Measurements from ENCODE around the gene RAB11FIP4. TPM values are rescaled to one million over a fixed set of nuclear protein-coding genes. Genes with fewer than 3 reads are reported as not detected.

The RAB11FIP4 gene
- total RNA-seq, 1 experiment from 2014 or later: 34.1 TPM

DNA sequence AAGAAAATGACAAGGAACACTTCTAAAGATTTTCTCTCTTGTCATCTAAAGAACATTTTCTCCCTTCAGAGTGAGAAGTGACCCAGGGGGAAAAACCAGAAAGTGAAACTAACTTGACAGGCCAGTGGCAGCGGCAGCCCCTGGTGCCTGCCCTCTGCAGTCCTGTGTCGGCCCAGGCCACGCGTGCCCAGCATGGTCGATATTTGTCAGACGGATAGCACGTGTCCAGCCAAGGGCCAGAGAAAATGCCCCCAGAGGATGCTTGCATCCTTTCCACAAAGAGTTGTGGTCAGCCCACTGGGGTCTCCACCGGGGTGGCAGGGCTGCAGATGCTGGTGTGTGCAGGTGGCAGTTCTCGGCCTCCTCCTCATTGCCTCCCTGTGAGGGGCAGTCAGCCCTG, 176.6 kb downstream of the RAB11FIP4 start:
- in situ Hi-C loops (cut with HindIII; ENCODE audit: low sequenced_read_pairs): no loop called here
- DNase-seq (ENCODE audit: low spot score): no peak

DNA sequence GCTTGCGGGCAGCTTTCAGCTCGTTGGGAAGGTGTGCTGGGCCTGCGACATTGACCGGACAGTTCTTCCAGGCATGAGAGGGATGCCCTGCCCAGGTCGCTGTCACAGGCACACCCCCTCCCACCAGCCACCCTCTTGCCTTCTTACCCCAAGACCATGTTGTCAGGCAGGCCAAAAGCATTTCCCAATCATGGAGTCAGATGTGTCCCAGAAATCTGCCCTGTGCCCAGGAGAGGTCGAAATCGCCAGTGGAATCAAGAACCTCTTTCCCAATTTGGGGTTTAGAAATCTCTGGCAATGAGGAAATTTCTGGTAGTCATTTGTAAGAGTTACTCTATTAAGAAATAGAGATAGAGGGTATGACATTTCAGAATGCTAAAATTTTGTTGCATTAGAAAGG, 177.1 kb downstream of the RAB11FIP4 start:
- DNase-seq (ENCODE audit: low spot score): no peak

DNA sequence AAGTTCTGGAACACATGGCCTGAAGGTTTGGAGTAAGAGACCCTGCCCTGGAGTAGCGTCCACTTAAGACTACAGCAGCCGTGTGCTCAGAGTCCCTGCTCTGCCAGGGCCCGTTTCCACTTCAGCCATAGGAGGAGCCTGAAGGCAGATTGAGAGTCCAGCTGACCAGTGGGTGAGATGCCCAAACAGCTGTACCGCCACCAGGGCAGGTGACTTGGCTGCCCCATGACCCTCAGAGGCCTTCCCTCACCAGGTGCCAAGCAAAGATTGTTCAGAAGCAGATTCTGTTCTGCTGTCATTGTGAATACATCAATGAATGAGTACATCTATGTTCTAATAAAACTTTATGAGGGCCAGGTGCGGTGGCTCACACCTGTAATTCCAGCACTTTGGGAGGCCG, 178.8 kb downstream of the RAB11FIP4 start:
- in situ Hi-C loops (cut with HindIII; ENCODE audit: low sequenced_read_pairs): no loop called here

More for the DNA sequence above, 177.1 kb downstream of the RAB11FIP4 start:
- in situ Hi-C loops (cut with HindIII; ENCODE audit: low sequenced_read_pairs): no loop called here

DNA sequence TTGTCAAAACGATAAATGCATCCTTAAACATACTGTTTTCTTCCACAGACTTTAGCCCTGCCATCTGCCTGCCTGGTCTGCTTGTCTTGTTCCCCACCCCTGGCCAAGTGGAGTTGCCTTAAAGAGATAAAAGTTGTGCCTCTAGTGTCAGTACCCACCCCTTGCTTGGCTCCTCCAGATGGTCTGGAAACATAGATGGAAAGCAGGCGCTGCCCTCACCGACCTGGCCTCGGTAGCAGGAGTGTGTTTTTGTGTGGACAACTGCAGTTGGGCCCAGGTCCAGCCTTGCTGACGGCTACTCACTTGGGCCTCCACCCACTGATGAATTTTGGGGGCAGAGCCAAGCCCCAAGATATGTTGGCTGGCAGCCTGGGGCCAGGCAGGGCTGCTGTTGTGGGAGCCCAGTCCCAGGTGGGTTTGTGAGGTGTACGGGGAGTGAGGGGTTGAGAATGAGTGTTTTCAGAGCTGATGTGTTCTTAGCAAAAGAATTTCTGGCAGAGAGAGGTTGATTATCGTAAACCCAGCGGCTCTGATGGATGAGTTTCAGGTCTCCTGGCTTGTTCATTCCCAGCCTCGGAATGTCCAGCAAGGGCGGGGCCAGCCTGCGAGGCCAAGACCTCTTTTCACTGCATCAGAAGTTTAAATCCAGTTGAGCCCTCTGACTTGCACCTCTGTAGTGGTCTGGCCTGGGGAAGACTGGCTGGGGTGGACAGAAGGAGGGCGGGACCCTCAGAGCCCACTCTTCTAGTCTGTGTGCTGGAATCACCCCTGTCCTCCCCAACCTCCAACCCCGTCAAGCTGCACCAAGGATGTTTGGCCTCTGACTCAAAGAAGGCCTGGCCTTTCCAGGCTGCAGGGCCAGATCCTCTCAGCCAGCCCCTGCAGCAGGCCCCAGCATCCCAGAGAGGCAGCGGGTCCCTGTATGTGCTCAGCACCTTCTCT, 179.7 kb downstream of the RAB11FIP4 start:
- peak; percentile 10 for DNase-seq (ENCODE audit: low spot score)
- in situ Hi-C loops (cut with HindIII; ENCODE audit: low sequenced_read_pairs): no loop called here

More for the DNA sequence above, 178.8 kb downstream of the RAB11FIP4 start:
- no peak for DNase-seq (ENCODE audit: low spot score)

DNA sequence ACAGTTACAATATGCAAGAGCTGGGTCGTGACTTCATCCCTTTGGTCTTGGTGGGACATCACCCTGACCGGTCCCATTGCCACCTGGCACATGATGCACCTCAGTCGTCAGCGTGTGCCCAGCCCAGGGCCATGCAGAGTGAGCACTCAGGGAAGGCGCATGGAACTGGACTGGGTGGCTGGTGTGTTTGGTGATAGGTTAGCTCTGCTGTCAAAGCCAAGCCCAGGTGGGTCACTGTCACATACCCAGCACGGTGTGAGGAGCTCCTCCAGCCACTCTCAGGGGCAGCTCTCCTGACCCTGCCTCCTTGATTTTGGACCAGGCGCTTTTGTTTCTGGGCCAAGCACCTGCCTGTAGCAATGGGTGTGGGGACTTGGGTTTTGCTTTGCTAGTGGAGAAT, 180.9 kb downstream of the RAB11FIP4 start:
- DNase-seq (ENCODE audit: low spot score): no peak
- in situ Hi-C loops (cut with HindIII; ENCODE audit: low sequenced_read_pairs): no loop called here

DNA sequence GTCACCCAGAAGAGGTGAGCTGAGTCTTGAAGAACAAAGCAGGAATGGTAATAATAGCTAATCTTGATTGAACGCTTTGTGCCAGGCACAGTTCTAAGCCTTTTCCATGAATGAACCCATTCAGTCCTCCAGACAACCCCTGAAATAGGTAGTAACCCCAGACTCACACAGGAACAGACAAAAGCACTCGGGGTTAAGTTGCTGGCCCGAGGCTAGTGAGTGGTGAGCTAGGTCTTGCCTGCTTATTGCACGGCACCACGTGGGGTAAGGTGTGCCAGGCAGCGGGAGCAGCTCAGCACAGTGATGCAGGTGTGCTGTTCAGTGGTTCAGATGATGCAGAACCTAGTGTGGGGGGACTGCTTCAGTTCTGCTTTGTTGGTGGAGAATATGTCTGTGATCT, 181.6 kb downstream of the RAB11FIP4 start:
- in situ Hi-C loops (cut with HindIII; ENCODE audit: low sequenced_read_pairs): no loop called here
- DNase-seq (ENCODE audit: low spot score): peak; percentile 19

DNA sequence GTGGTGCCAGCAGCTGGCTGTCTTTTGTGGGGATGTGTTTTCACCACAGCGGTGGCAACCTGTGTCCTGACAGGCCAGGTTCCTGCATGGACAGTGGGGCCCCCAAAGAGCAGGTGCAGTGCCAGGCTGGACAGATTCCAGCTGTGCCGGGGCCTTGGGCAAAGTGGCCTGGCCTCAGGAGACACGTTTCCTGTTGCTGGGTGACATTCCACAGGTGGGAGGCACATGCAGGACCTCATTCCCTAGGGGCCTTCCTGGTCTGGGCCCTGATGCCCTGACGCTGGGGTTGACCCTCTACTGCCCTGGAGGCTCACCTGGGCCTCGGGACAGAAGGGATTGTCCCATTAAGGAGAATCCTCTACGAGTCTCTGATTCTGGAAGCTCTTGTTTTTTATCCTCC, 182.4 kb downstream of the RAB11FIP4 start:
- no peak for DNase-seq (ENCODE audit: low spot score)
- in situ Hi-C loops (cut with HindIII; ENCODE audit: low sequenced_read_pairs): no loop called here

DNA sequence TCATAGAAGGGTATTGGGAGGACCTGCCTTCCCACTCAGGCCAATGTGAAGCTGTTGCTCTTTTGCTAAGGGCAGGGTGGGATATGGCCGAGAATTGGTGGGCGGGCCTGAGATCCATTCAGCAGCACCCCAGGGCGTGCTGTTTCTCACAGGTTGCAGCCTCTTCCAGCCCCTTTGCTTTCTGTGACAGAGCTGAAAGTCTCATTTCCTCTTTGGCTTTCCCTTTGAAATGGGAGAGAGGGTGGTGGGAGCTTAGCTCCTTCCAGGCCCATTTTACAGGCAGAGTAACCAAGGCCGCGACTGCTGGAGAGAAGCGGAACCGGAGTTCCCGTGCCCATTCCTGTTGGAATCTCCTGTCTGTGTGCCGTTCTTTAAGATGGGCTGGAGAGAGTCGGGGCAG, 183.0 kb downstream of the RAB11FIP4 start:
- DNase-seq (ENCODE audit: low spot score): no peak
- in situ Hi-C loops (cut with HindIII; ENCODE audit: low sequenced_read_pairs): no loop called here

DNA sequence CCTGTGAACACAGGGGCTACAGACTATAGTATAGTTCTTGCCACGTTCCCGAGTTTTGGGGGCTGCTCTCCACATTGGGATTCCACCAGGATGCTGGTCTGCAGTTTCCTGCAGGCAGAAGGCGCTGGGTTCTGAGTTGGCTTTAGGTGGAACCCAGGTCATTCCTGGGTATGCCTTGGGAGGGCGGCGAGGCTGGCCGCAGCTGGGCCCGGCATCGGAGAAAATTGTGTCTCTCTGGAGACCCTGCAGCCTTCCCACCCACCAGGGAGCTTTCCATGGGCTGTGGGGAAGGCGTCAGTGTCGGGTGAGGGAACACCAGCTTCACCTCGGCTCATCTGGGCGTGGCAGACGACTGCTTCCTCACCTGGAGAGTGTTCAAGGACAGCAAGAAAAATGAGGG, 183.6 kb downstream of the RAB11FIP4 start:
- DNase-seq (ENCODE audit: low spot score): no peak
- in situ Hi-C loops (cut with HindIII; ENCODE audit: low sequenced_read_pairs): no loop called here

DNA sequence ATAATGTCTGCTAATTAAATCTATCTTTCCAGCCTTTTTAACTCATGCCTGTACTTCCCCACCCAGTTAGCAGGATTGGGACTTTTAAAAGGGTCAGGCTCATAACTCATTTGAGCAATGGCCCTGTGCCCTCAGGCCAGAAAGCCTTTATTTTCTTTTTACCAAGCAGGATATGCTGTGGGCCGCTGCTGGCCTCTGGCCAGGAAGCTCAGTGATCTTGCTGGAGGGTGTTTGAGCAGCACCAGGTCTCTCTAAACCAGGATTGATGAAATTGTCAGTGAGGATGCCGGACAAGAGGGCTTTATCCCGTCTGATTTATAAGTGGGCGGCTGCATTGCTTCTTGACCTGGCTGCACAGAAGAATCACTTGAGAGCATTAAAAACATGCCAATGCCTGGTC, 187.8 kb downstream of the RAB11FIP4 start:
- peak; percentile 9 for DNase-seq (ENCODE audit: low spot score)
- in situ Hi-C loops (cut with HindIII; ENCODE audit: low sequenced_read_pairs): no loop called here

DNA sequence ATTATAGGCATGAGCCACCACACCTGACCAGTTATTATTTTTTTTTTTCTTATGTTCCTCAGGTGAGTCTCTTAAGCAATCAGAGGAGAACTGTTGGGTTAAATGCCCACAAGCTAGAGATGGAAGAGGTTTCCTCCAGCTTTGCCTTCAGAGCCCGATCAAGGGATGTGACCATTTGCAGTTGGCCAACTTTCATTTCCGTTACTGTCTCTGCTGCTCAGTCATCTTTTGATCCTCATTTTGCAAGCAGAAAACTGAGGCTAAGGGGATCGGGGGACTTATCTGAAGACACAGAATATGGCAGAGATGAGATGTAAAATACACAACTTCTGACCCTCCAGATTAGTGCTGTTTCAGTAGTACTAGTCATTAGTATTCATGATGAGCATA, 188.8 kb downstream of the RAB11FIP4 start:
- in situ Hi-C loops (cut with HindIII; ENCODE audit: low sequenced_read_pairs): no loop called here
- peak; percentile 3 for DNase-seq (ENCODE audit: low spot score)

DNA sequence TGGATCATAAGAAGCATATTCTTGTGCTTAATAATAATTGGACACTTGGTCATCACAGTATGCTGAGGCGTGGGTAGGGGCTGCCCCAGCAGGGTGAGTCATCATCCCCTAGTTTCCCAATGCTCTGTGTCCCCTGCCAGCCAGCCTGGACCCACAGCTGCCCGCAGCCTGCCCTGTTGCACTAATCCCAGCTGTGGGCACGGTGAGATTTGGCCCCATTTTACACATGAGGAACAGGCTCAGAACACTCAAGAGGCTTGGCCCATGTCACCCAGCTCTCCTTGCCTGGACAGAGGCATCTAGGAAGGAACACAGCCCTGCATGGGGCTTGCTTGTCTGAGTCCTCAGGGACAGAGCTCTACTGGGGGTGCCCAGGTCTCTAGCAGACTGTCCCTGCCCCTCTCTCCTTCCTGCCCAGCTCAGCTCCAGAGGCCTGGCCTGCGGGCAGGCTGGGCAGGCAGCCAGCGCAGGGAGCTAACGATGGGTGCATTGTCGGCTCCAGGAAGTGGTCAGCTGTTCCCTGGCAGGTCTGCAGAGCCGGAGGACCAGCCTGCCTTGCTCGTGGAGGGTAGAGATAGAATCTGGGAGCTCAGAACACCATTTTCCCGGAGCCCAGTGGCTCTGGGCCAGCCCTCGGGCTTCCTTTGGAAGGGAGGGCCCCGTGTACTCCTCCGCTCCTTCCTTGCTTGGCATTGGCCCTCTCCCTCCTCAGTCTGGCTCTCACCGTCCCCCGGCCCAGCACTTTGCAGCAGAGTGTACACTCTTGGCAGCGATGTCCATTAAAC, 189.4 kb downstream of the RAB11FIP4 start:
- in situ Hi-C loops (cut with HindIII; ENCODE audit: low sequenced_read_pairs): no loop called here
- peak; percentile 73 for DNase-seq (ENCODE audit: low spot score)

DNA sequence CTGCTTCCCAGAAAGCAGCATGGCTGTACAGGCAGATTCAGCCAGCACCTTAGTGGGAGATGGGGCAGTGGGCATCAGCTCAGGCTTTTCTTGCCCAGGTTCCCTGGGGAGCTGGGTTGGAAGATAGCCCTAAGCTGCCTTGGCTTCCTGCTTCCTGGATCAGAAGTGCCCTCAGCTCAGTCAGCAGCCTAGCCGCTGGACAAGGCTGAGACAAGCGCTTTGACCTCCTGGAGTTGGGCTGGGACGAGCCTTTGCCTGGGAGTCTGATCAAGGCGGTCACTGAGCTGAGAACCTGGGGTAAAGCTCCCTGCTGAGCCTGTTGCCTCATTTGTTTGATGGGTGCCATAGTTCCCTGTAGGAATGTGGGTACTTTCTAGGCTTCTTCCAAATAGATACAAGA, 190.0 kb downstream of the RAB11FIP4 start:
- no peak for DNase-seq (ENCODE audit: low spot score)
- in situ Hi-C loops (cut with HindIII; ENCODE audit: low sequenced_read_pairs): no loop called here

DNA sequence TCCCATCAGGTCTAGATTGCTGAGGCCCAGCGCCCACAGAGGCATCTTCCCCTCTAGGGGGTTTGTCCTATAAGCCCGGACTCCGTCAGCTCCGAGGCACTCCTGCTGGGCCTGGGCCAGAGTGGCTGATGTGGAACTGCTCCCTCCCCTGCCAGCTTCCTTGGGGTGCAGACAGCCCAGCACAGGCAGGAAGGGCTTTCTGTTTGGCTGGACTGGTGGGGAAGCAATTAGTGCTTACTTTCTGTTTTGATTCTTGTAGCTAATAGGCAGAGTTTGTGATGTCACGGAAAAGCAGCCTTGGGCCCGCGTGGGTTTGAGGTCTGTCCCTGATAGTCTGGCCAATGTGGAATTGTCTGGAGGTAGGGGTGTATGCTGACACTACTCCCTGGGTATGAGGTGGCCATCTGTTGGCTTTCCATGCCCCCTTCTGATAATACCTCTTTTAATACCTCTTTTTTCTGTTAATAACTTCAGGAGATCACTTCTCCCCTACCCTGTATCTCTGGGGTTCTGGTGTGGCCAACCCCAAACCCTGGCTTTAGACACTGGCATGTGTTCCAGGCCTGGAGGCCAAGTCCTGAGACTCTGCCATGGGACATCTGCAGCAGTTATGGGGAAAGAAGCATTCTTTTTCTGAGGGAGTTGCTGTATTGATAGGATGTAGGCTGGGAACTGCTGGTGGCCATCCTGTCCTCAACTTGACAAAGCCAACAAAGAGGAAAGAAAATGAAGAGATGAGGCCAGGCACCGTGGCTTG, 190.9 kb downstream of the RAB11FIP4 start:
- DNase-seq (ENCODE audit: low spot score): peak; percentile 5
- in situ Hi-C loops (cut with HindIII; ENCODE audit: low sequenced_read_pairs): no loop called here

DNA sequence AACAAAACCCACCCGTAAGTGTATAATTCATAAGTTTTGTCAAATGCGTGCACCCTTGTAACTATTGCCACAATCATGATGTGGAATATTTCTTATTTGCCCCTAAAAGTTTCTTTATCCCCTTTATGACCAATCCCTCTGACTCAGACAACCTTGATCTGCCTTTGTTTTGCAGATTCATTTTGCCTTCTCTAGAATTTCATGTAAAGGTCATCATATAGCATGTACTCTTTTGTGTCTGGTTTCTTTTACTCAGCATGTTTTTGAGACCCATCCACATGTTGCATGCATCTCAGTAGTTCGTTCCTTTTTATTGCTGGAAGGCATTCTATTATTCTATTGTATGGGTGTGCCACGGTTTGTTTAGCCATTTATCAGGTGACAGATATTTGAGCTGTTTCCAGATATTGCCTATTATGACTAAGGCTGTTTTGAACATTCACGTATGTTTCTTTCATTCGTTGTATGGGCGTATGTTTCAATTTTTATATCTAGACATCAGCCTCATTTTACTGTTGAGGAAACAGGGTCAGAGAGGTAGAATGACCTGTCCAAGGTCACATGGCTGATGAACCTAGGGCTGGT, 192.4 kb downstream of the RAB11FIP4 start:
- no peak for DNase-seq (ENCODE audit: low spot score)
- in situ Hi-C loops (cut with HindIII; ENCODE audit: low sequenced_read_pairs): no loop called here

DNA sequence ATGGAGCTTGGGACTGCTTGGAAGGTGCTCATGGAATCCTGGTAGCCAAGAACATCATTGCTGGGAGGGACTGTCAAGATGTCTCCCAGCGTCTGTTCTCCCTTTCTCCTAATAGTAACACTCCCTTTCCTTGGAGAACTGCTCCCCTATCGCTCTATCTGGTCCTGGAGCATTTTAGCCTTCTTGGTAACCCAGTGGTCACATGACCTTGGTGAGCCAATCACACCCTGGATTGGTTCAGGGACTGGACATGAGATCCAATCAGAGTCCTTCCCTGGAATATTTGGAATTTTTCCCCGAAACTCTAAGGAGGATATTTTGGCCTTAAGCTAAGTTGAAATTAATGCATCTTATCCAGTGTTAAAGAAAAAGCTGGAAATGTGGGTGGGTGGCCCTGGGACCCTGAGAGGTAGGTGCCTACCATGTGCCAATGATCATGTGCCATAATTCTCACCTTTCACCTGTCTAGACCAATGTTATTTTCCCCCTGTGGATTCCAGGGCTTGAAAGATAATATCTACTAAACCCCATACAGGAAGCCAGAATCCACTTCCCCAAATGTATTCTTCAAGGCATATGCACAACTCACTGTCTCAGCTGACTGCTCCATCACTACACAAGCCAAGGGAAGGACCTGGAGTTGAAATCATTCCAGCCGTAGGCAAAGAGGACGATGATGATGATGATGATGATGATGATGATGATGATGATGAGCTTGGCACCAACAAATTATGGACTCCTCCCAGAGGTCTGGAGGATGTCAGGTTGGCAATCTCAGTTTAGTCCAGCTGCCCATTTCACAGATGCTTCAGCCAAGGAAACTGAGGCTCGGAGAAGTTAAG, 193.2 kb downstream of the RAB11FIP4 start:
- in situ Hi-C loops (cut with HindIII; ENCODE audit: low sequenced_read_pairs): no loop called here
- no peak for DNase-seq (ENCODE audit: low spot score)

DNA sequence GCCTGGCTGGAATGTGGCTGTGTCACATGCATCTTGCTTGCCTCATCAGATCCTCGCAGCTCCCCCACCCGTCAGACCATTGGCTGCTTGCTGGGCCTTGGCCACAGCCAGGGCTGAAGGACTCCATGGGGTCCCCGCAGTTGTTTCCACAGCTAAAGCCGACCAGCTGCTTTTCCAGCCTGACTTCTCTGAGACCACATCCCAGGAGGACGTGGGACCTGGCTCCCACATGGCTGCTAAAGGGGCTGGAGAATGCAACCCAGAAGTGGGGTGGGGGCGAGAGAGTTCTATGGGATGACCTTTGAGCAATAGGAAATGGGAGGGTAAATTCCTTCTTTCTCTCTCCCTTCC, 193.8 kb downstream of the RAB11FIP4 start:
- in situ Hi-C loops (cut with HindIII; ENCODE audit: low sequenced_read_pairs): no loop called here
- DNase-seq (ENCODE audit: low spot score): no peak

DNA sequence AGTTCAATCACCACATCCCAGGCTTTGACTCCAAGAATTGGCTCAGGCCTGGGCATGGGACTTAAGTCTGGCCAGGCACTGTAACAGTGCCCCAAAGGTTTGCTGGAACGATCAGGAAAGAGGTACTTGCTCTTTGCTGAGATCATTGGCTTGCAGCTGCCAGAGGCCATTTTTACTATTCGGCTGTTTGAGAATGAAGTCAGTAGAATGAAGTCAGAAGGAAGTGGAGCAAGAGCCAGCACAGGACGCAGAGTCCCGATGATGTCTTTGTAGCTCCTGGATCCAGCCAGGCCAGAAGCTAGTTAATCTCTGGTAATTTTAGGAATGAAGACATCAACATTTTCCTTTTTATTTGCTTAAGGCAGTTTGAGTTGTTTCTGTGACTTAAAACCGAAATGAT, 195.5 kb downstream of the RAB11FIP4 start:
- in situ Hi-C loops (cut with HindIII; ENCODE audit: low sequenced_read_pairs): no loop called here
- no peak for DNase-seq (ENCODE audit: low spot score)

DNA sequence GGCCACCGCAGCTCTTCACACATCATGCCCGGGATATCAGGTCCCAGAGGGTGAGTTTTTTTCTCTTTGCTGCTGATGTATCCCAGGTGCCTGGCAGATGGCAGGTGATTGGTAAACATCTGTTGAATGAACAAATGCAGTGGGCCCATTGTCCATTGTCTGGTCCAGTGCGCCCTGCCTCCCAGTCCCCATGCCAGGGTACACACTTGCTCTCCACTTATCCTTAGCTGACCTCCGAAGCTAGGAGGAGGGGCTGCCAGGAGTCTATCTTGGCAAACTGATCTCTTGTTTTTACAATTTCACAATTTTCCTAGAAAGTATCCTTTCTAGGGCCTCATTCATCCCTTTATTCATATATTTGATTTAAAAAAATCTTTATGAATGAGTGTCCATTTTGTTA, 196.0 kb downstream of the RAB11FIP4 start:
- no peak for DNase-seq (ENCODE audit: low spot score)
- in situ Hi-C loops (cut with HindIII; ENCODE audit: low sequenced_read_pairs): no loop called here
